ENCODE measurements around the gene WDR45B. TPM values are rescaled to one million over a fixed set of nuclear protein-coding genes. Genes with fewer than 3 reads are reported as not detected.

WDR45B gene
- total RNA-seq, 1 experiment from 2014 or later, result 84.9 TPM

DNA sequence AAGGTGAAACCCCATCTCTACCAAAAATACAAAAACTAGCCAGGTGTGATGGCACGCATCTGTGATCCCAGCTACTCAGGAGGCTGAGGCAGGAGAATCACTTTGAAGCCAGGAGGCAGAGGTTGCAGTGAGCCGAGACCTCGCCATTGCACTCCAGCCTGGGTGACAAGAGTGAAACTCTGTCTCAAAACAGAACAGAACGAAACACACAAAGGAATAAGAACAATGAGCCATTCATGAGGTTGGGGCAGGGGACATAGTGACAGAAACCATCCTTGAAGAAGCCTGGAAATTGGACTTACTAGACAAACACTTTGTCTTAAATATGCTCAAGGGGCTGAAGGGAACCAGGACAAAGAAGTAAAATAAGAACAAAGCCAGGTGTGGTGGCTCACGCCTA is 39.4 kb downstream of the WDR45B start:
- Histone ChIP-seq H3K4me2 (no peak overlapping the region), H3K27ac (no peak overlapping the region), H3K79me2 (ENCODE audit: low read depth) (no peaks in the 10 kb centered on the region), H3K9me2 (ENCODE audit: insufficient read depth) (no peaks in the 10 kb centered on the region), H3K36me3 (ENCODE audit: low read depth) (no peaks in the 10 kb centered on the region), H3F3A (ENCODE audit: insufficient read depth, low read depth) (peaks cover 9% of the 10 kb centered on the region; the same call in 1 of the 2 replicates), H2AFZ (no peak overlapping the region), H3K4me1 (replicated peaks; ENCODE audit: insufficient read depth) (no peaks in the 10 kb centered on the region), H3K9me3 (ENCODE audit: insufficient read depth, low read depth) (no peaks in the 10 kb centered on the region), H3K27me3 (ENCODE audit: insufficient read depth, low read depth) (no peaks in the 10 kb centered on the region), H3K4me3 (no peak overlapping the region), H4K20me1 (ENCODE audit: insufficient read depth) (no peaks in the 10 kb centered on the region; the same call in 1 of the 2 replicates)
- POLR2A ChIA-PET (ENCODE audit: unreplicated experiment), result no interaction called here
- intact Hi-C loops (cut with micrococcal nuclease; ENCODE audit: unreplicated experiment), result no loop called here
- no TSS peak for BruUV-seq (replicated peaks)
- no peak for TF ChIP-seq EZH2 (IDR thresholded peaks at IDR 0.05; ENCODE audit: low read depth)
- TF ChIP-seq, protein P1, sequence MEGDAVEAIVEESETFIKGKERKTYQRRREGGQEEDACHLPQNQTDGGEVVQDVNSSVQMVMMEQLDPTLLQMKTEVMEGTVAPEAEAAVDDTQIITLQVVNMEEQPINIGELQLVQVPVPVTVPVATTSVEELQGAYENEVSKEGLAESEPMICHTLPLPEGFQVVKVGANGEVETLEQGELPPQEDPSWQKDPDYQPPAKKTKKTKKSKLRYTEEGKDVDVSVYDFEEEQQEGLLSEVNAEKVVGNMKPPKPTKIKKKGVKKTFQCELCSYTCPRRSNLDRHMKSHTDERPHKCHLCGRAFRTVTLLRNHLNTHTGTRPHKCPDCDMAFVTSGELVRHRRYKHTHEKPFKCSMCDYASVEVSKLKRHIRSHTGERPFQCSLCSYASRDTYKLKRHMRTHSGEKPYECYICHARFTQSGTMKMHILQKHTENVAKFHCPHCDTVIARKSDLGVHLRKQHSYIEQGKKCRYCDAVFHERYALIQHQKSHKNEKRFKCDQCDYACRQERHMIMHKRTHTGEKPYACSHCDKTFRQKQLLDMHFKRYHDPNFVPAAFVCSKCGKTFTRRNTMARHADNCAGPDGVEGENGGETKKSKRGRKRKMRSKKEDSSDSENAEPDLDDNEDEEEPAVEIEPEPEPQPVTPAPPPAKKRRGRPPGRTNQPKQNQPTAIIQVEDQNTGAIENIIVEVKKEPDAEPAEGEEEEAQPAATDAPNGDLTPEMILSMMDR (conservative IDR thresholded peaks at IDR 0.05), result no peak
- no peak for DNase-seq
- CTCF ChIA-PET, result no interaction called here

GRCh38 chr17:82605939-82606600 is 42.2 kb downstream of the WDR45B start:
- no peak for DNase-seq
- BruUV-seq (replicated peaks), result no TSS peak
- Histone ChIP-seq H3K4me2 (no peak overlapping the region), H3K36me3 (ENCODE audit: low read depth) (no peaks in the 10 kb centered on the region), H3F3A (ENCODE audit: insufficient read depth, low read depth) (peaks cover 9% of the 10 kb centered on the region; the same call in 1 of the 2 replicates), H3K4me3 (no peak overlapping the region), H2AFZ (no peak overlapping the region), H3K9me3 (ENCODE audit: insufficient read depth, low read depth) (no peaks in the 10 kb centered on the region), H3K9me2 (ENCODE audit: insufficient read depth) (no peaks in the 10 kb centered on the region), H3K27me3 (ENCODE audit: insufficient read depth, low read depth) (no peaks in the 10 kb centered on the region), H3K27ac (no peak overlapping the region), H3K79me2 (ENCODE audit: low read depth) (no peaks in the 10 kb centered on the region), H4K20me1 (ENCODE audit: insufficient read depth) (peaks cover 6% of the 10 kb centered on the region; the same call in 1 of the 2 replicates), H3K4me1 (replicated peaks; ENCODE audit: insufficient read depth) (no peaks in the 10 kb centered on the region)
- TF ChIP-seq EZH2 (IDR thresholded peaks at IDR 0.05; ENCODE audit: low read depth), result no peak
- TF ChIP-seq, protein P1 (conservative IDR thresholded peaks at IDR 0.05), result no peak
- intact Hi-C loops (cut with micrococcal nuclease; ENCODE audit: unreplicated experiment), result no loop called here
- POLR2A ChIA-PET (ENCODE audit: unreplicated experiment), result no interaction called here
- CTCF ChIA-PET, result no interaction called here

DNA sequence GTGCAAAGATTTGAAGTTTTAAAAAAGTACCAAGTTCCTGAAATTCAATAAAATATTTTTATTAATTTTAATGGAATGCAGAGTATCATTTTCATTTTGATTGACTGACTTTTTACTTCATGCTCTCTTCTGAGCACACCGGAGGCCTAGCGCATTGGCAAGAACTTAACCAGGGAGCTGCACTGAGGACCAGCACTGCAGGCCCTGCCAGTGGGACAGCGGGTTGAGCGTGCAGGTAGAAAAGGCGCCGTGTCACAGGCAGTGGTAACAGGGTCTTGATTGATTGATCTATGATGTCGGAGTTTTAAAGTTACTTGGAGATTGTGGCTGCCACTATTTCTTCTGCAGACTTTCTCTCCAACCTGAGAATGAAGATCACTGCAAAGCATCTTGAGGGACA is 43.7 kb downstream of the WDR45B start:
- no peak for DNase-seq
- H3K27ac ChIP-seq, result no peak overlapping the region
- H3K36me3 ChIP-seq (ENCODE audit: low read depth), result no peaks in the 10 kb centered on the region
- H3K9me2 ChIP-seq (ENCODE audit: insufficient read depth), result no peaks in the 10 kb centered on the region
- H3K27me3 ChIP-seq (ENCODE audit: insufficient read depth, low read depth), result no peaks in the 10 kb centered on the region
- H3K4me1 ChIP-seq (replicated peaks; ENCODE audit: insufficient read depth), result no peaks in the 10 kb centered on the region
- peaks cover 4% of the 10 kb centered on the region; the same call in 1 of the 2 replicates for H3F3A ChIP-seq (ENCODE audit: insufficient read depth, low read depth)
- H3K79me2 ChIP-seq (ENCODE audit: low read depth), result no peaks in the 10 kb centered on the region
- no peak overlapping the region for H3K4me2 ChIP-seq
- H2AFZ ChIP-seq, result no peak overlapping the region
- ChIA-PET POLR2A (ENCODE audit: unreplicated experiment) (no interaction called here), CTCF (no interaction called here)
- BruUV-seq (replicated peaks), result no TSS peak
- intact Hi-C loops (cut with micrococcal nuclease; ENCODE audit: unreplicated experiment), result no loop called here
- H3K9me3 ChIP-seq (ENCODE audit: insufficient read depth, low read depth), result no peaks in the 10 kb centered on the region
- TF ChIP-seq, protein P1 (conservative IDR thresholded peaks at IDR 0.05), result no peak
- no peak for TF ChIP-seq EZH2 (IDR thresholded peaks at IDR 0.05; ENCODE audit: low read depth)
- peaks cover 6% of the 10 kb centered on the region for H4K20me1 ChIP-seq (ENCODE audit: insufficient read depth)
- H3K4me3 ChIP-seq, result no peak overlapping the region

All from PC-9 (cell line).